Ovary (tissue), 9 donors: Measurements from ENCODE around the gene OGFOD2. TPM values are rescaled to one million over a fixed set of nuclear protein-coding genes. Genes with fewer than 3 reads are reported as not detected.

Experiments
- DNase-seq, 5 donors: peaks; one replicate each; pipeline ENCODE4 v3.0.0-alpha.2; 2019 to 2020
- H3K27ac ChIP-seq, 2 donors: fragments of 200-600 bp; one replicate each; pipeline versions ENCODE4 v1.5.1 to v1.8.0; 2019 to 2022
- H3K27me3 ChIP-seq: fragments of 200-600 bp; one replicate; pipeline ENCODE4 v1.8.0; 2022
- H3K36me3 ChIP-seq: fragments of 200-600 bp; sonication (generic); one replicate; pipeline ENCODE4 v1.5.1; 2019
- H3K4me1 ChIP-seq: one replicate; pipeline ENCODE4 v1.8.1; 2013; ENCODE audit warnings: mild to moderate bottlenecking, moderate library complexity; ENCODE audit not compliant: insufficient read depth
- H3K4me3 ChIP-seq: fragments of 200-600 bp; sonication (generic); one replicate; pipeline ENCODE4 v1.5.1; 2017
- H3K9me3 ChIP-seq, 2 donors: fragments of 200-600 bp in 1 of 2; sonication (generic) in 1 of 2; one replicate each; pipeline versions ENCODE4 v1.5.1 to v1.8.1; 2013 to 2019; ENCODE audit warnings: mild to moderate bottlenecking in 1 of 2, moderate library complexity in 1 of 2
- EP300 ChIP-seq: sonication (generic); formaldehyde crosslinking; IDR thresholded peaks from one replicate; pipeline ENCODE4 v1.6.1; 2017; ENCODE audit warnings: antibody characterized with exemption
- POLR2A ChIP-seq: fragments of 450-650 bp; IDR thresholded peaks from one replicate; pipeline ENCODE4 v1.6.1; 2017; ENCODE audit warnings: antibody characterized with exemption, mild to moderate bottlenecking, moderate library complexity
- WGBS, 3 donors: extraction: QIAGEN DNeasy Blood & Tissue Kit in 1 of 3; methylation state at CpG; one replicate each; pipeline versions ENCODE4 v1.1.5 to v1.1.7; 2013 to 2017; 5-methylcytosine and 5-hydroxymethylcytosine counted together
- intact Hi-C, 4 donors: fragments of 100-400 bp; cut with DNase I; formaldehyde crosslinking; loops; one replicate each; pipeline versions ENCODE4 v1.11.0 to v1.15.1; 2022 to 2023
- polyA plus RNA-seq, 2 donors: library from polyadenylated mRNA; stranded (reverse); fragments of 200-250 nt in 1 of 2; fragments of 350-450 nt in 1 of 2; fragmentation: Illumina TruSeq in 1 of 2; extraction: RNeasy Lipid Tissue Mini Kit (QIAGEN cat#74804) in 1 of 2; gene quantifications; one replicate each; pipeline ENCODE4 v1.2.3, GENCODE V29; 2013 to 2014
- total RNA-seq, 7 donors: library from RNA; depleted of rRNA in 2 of 7; stranded (reverse); fragments of >200 nt in 2 of 7; fragmentation: NEBNext Ultra II Directional in 3 of 7; extraction: Animal tissue kit (Norgen Biotek cat#: 25700) in 3 of 7; gene quantifications; one replicate each; pipeline versions ENCODE4 v1.1.0 to v1.2.4, GENCODE V29; 2016 to 2023
- TF ChIP-seq, protein P1 (sequence below), 3 donors: fragments of 450-650 bp in 2 of 3; fragments of 200-600 bp in 1 of 3; IDR thresholded peaks; one replicate each; pipeline versions ENCODE4 v1.5.1 to v1.8.0; 2016 to 2022; ENCODE audit warnings: antibody characterized with exemption in 3 of 3, mild to moderate bottlenecking in 1 of 3
- donor health status: DM: no; HTN: no; CAD: no; lungs with moderate emphysema.
- donor health status: DM: no; HTN: no; CAD: no.
- donor health status: Bipolar disorder and iron deficiency.
- donor health status: DM: yes; HTN: yes; CAD: no.
- donor health status: DM: no; HTN: no; CAD: no.
- donor health status: DM: yes; HTN: yes; CAD: no.

Gene OGFOD2
- total and polyA plus RNA-seq, 9 donors = 1.4 to 17.6 (median 16.8) TPM

- no peak overlapping the region for H3K4me3 ChIP-seq
- TF ChIP-seq EP300 (no peak), POLR2A (no peak)
- TF ChIP-seq, protein P1, sequence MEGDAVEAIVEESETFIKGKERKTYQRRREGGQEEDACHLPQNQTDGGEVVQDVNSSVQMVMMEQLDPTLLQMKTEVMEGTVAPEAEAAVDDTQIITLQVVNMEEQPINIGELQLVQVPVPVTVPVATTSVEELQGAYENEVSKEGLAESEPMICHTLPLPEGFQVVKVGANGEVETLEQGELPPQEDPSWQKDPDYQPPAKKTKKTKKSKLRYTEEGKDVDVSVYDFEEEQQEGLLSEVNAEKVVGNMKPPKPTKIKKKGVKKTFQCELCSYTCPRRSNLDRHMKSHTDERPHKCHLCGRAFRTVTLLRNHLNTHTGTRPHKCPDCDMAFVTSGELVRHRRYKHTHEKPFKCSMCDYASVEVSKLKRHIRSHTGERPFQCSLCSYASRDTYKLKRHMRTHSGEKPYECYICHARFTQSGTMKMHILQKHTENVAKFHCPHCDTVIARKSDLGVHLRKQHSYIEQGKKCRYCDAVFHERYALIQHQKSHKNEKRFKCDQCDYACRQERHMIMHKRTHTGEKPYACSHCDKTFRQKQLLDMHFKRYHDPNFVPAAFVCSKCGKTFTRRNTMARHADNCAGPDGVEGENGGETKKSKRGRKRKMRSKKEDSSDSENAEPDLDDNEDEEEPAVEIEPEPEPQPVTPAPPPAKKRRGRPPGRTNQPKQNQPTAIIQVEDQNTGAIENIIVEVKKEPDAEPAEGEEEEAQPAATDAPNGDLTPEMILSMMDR (IDR thresholded peaks at IDR 0.05) = no peak
- WGBS, 3 donors = 83 to 87% (median 84%) methylated on average over 26 to 27 of the region's 27 CpGs
- H3K27ac ChIP-seq = no peak overlapping the region
- no peaks in the 10 kb centered on the region for H3K36me3 ChIP-seq
- no peak for DNase-seq
- no peaks in the 10 kb centered on the region for H3K9me3 ChIP-seq
- H3K4me1 ChIP-seq = no peaks in the 10 kb centered on the region
- intact Hi-C loops = no loop called here
- H3K27me3 ChIP-seq = no peaks in the 10 kb centered on the region
These were observed 16.7 kb downstream of the OGFOD2 start for GRCh38 chr12:122991623-122992275.

DNA sequence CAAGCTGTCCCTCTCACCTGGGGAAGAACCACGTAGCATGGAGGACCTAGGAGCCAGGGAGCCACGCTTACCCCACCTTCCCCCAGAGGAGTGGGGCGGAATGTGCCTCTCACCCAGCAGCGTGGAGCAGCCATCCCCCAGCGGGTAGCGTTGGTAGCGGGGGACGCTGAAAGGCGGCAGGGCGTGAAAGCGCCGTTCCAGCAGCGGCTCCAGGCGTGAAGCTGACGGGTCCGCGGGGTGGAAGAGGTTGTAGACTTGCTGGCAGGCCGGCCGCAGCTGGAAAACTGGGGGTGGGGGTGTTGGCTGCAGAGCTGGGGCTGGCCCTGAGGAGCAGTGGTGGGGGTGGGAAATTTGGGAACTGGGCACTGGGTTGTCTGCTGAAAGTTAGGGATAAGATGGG, 17.3 kb downstream of the OGFOD2 start:
- intact Hi-C loops = no loop called here
- no peaks in the 10 kb centered on the region for H3K9me3 ChIP-seq
- DNase-seq = no peak
- 77 to 80% (median 79%) methylated on average over 18 to 19 of the region's 19 CpGs for WGBS, 3 donors
- H3K36me3 ChIP-seq = no peaks in the 10 kb centered on the region
- no peak overlapping the region for H3K4me3 ChIP-seq
- no peaks in the 10 kb centered on the region for H3K27me3 ChIP-seq
- no peak for TF ChIP-seq EP300
- TF ChIP-seq, protein P1 (IDR thresholded peaks at IDR 0.05) = no peak
- TF ChIP-seq POLR2A = no peak
- no peaks in the 10 kb centered on the region for H3K4me1 ChIP-seq
- H3K27ac ChIP-seq = no peak overlapping the region

DNA sequence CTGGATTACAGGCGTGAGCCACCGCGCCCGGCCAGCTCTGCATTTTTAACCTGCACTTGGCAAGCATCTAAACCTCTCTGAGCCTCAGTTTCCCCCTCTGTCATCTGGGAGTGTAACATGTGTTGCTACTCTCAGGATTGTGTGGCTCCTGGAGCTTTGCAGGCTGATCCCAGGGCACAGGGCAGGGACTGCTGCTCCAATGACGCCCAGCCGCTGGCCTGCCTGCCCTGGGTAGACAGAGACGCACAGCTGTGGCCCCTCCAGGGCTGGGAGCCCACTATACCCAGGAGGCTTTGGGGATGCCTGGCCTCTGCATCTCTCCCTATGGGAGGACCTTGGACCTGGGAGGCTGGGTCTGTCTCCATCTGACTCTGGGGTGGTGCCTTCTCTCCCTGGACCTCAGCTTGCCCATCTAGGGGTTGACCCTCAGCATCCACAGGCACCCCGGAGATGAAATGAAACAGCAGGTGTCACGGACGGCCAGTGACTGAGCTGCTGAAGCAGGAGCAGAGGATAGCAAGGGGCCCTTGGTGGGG, 19.2 kb downstream of the OGFOD2 start:
- H3K27ac ChIP-seq = no peak overlapping the region
- no peaks in the 10 kb centered on the region for H3K27me3 ChIP-seq
- H3K4me1 ChIP-seq = no peaks in the 10 kb centered on the region
- no peak overlapping the region for H3K4me3 ChIP-seq
- WGBS, 3 donors = 93 to 96% (median 95%) methylated on average over 10 of the region's 10 CpGs
- no peak for DNase-seq
- H3K36me3 ChIP-seq = no peaks in the 10 kb centered on the region
- no peaks in the 10 kb centered on the region for H3K9me3 ChIP-seq
- intact Hi-C loops = no loop called here
- TF ChIP-seq EP300 (no peak), POLR2A (no peak)
- TF ChIP-seq, protein P1 (IDR thresholded peaks at IDR 0.05) = no peak

- no peak for TF ChIP-seq EP300
- no peak for TF ChIP-seq POLR2A
- TF ChIP-seq, protein P1 (IDR thresholded peaks at IDR 0.05) = no peak
- peak in 1 of 5 donors; percentile 24 for DNase-seq
- no peaks in the 10 kb centered on the region for H3K9me3 ChIP-seq
- intact Hi-C loops = no loop called here
- H3K27me3 ChIP-seq = no peaks in the 10 kb centered on the region
- 85 to 86% (median 85%) methylated on average over 13 of the region's 13 CpGs for WGBS, 3 donors
- H3K4me1 ChIP-seq = no peaks in the 10 kb centered on the region
- no peaks in the 10 kb centered on the region for H3K36me3 ChIP-seq
- no peak overlapping the region for H3K4me3 ChIP-seq
- H3K27ac ChIP-seq = no peak overlapping the region
These were observed 19.9 kb downstream of the OGFOD2 start for GRCh38 chr12:122994781-122995502.
